ENCODE measurements around the gene NFILZ. TPM values are rescaled to one million over a fixed set of nuclear protein-coding genes. Genes with fewer than 3 reads are reported as not detected.

The NFILZ gene
- total RNA-seq, 1 donor from 2014 or later: not detected

GRCh38 chr19:8659905-8660304 is 29.5 kb downstream of the NFILZ start:
- no peak for TF ChIP-seq CTCF (IDR thresholded peaks at IDR 0.05; ENCODE audit: borderline replicate concordance)
- Histone ChIP-seq H3K9me3 (replicated peaks) (no peaks in the 10 kb centered on the region), H3K4me1 (no peaks in the 10 kb centered on the region), H3K4me3 (no peak overlapping the region), H3K27ac (replicated peaks) (no peak overlapping the region), H3K36me3 (no peaks in the 10 kb centered on the region), H3K27me3 (ENCODE audit: low read depth) (peaks cover 92% of the 10 kb centered on the region)
- DNase-seq: no peak
- intact Hi-C loops (cut with micrococcal nuclease): loop anchor here (5.0 kb wide), 1 partner anchor 417 kb away; no protein-coding TSS in a partner anchor

- peaks cover 88% of the 10 kb centered on the region for H3K27me3 ChIP-seq (ENCODE audit: low read depth)
- TF ChIP-seq CTCF (IDR thresholded peaks at IDR 0.05; ENCODE audit: borderline replicate concordance): no peak
Observed at GRCh38 chr19:8662263-8662662, 31.8 kb downstream of the NFILZ start.

GRCh38 chr19:8663920-8664670 is 33.7 kb downstream of the NFILZ start:
- H3K27me3 ChIP-seq (ENCODE audit: low read depth): peaks cover 85% of the 10 kb centered on the region
- no peak overlapping the region for H3K4me3 ChIP-seq
- DNase-seq: no peak
- H3K36me3 ChIP-seq: no peaks in the 10 kb centered on the region
- intact Hi-C loops (cut with micrococcal nuclease): no loop called here
- TF ChIP-seq CTCF (IDR thresholded peaks at IDR 0.05; ENCODE audit: borderline replicate concordance): no peak
- peaks cover 12% of the 10 kb centered on the region for H3K9me3 ChIP-seq (replicated peaks)
- H3K4me1 ChIP-seq: no peaks in the 10 kb centered on the region
- no peak overlapping the region for H3K27ac ChIP-seq (replicated peaks)

More at GRCh38 chr19:8662263-8662662, 31.8 kb downstream of the NFILZ start:
- Histone ChIP-seq H3K27ac (replicated peaks) (no peak overlapping the region), H3K4me3 (no peak overlapping the region), H3K9me3 (replicated peaks) (peaks cover 4% of the 10 kb centered on the region), H3K4me1 (no peaks in the 10 kb centered on the region), H3K36me3 (no peaks in the 10 kb centered on the region)
- intact Hi-C loops (cut with micrococcal nuclease): no loop called here
- no peak for DNase-seq

- no peak overlapping the region for H3K27ac ChIP-seq (replicated peaks)
- no peak for TF ChIP-seq CTCF (IDR thresholded peaks at IDR 0.05; ENCODE audit: borderline replicate concordance)
Observed at GRCh38 chr19:8664671-8665057, 34.2 kb downstream of the NFILZ start.

GRCh38 chr19:8665468-8666213 is 35.2 kb downstream of the NFILZ start:
- no peak overlapping the region for H3K4me3 ChIP-seq
- H3K27me3 ChIP-seq (ENCODE audit: low read depth): peaks cover 85% of the 10 kb centered on the region
- peaks cover 12% of the 10 kb centered on the region for H3K9me3 ChIP-seq (replicated peaks)
- intact Hi-C loops (cut with micrococcal nuclease): no loop called here
- no peak for DNase-seq
- H3K4me1 ChIP-seq: no peaks in the 10 kb centered on the region
- no peak overlapping the region for H3K27ac ChIP-seq (replicated peaks)
- H3K36me3 ChIP-seq: no peaks in the 10 kb centered on the region
- no peak for TF ChIP-seq CTCF (IDR thresholded peaks at IDR 0.05; ENCODE audit: borderline replicate concordance)

More at GRCh38 chr19:8664671-8665057, 34.2 kb downstream of the NFILZ start:
- no peak for DNase-seq
- Histone ChIP-seq H3K4me3 (no peak overlapping the region), H3K27me3 (ENCODE audit: low read depth) (peaks cover 85% of the 10 kb centered on the region), H3K36me3 (no peaks in the 10 kb centered on the region), H3K4me1 (no peaks in the 10 kb centered on the region), H3K9me3 (replicated peaks) (peaks cover 12% of the 10 kb centered on the region)
- intact Hi-C loops (cut with micrococcal nuclease): no loop called here
